ENCODE data around the gene ADGRA1.

GRCh38 chr10:133050371-133050770 is 37.4 kb upstream of the ADGRA1 start:
- TF ChIP-seq, protein P1, sequence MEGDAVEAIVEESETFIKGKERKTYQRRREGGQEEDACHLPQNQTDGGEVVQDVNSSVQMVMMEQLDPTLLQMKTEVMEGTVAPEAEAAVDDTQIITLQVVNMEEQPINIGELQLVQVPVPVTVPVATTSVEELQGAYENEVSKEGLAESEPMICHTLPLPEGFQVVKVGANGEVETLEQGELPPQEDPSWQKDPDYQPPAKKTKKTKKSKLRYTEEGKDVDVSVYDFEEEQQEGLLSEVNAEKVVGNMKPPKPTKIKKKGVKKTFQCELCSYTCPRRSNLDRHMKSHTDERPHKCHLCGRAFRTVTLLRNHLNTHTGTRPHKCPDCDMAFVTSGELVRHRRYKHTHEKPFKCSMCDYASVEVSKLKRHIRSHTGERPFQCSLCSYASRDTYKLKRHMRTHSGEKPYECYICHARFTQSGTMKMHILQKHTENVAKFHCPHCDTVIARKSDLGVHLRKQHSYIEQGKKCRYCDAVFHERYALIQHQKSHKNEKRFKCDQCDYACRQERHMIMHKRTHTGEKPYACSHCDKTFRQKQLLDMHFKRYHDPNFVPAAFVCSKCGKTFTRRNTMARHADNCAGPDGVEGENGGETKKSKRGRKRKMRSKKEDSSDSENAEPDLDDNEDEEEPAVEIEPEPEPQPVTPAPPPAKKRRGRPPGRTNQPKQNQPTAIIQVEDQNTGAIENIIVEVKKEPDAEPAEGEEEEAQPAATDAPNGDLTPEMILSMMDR (IDR thresholded peaks at IDR 0.05; ENCODE audit: extremely low read depth in 1 of 2, insufficient read depth in 1 of 2, low read depth in 1 of 2, low read length in 2 of 2), result no peak
- TF ChIP-seq POLR2AphosphoS5 (IDR thresholded peaks at IDR 0.05; ENCODE audit: insufficient read depth, low read depth, low read length) (no peak), EZH2 (IDR thresholded peaks at IDR 0.05; ENCODE audit: borderline replicate concordance, low read depth, low read length, severe bottlenecking) (no peak), POLR2A (IDR thresholded peaks at IDR 0.05; ENCODE audit: low read depth, low read length) (no peak), MAX (IDR thresholded peaks at IDR 0.05; ENCODE audit: insufficient read depth, insufficient read length) (no peak)
